Measurements from ENCODE around the gene DNAI2. TPM values are rescaled to one million over a fixed set of nuclear protein-coding genes. Genes with fewer than 3 reads are reported as not detected.

The DNAI2 gene
- total RNA-seq, 6 donors from 2014 or later, result 0.29 to 16.1 (median 3.7) TPM

- TF ChIP-seq, protein P1, sequence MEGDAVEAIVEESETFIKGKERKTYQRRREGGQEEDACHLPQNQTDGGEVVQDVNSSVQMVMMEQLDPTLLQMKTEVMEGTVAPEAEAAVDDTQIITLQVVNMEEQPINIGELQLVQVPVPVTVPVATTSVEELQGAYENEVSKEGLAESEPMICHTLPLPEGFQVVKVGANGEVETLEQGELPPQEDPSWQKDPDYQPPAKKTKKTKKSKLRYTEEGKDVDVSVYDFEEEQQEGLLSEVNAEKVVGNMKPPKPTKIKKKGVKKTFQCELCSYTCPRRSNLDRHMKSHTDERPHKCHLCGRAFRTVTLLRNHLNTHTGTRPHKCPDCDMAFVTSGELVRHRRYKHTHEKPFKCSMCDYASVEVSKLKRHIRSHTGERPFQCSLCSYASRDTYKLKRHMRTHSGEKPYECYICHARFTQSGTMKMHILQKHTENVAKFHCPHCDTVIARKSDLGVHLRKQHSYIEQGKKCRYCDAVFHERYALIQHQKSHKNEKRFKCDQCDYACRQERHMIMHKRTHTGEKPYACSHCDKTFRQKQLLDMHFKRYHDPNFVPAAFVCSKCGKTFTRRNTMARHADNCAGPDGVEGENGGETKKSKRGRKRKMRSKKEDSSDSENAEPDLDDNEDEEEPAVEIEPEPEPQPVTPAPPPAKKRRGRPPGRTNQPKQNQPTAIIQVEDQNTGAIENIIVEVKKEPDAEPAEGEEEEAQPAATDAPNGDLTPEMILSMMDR (IDR thresholded peaks at IDR 0.05), result no peak
- TF ChIP-seq POLR2A (IDR thresholded peaks at IDR 0.05) (no peak), POLR2AphosphoS5 (IDR thresholded peaks at IDR 0.05) (no peak)
- H3K27ac ChIP-seq, result no peak overlapping the region
- WGBS, 2 donors, result 89 to 94% methylated on average over 3 of the region's 3 CpGs
- ATAC-seq (ENCODE audit: low FRiP score in 2 of 2), result no peak
- H3K27me3 ChIP-seq, result peaks cover 0 to 10% (median 4%) of the 10 kb centered on the region in 4 donors
- H3K9me3 ChIP-seq, result no peaks in the 10 kb centered on the region
- H3K36me3 ChIP-seq, result no peaks in the 10 kb centered on the region
- DNase-seq, result no peak
- H3K4me3 ChIP-seq, result no peak overlapping the region
- peaks cover 15 to 21% (median 15%) of the 10 kb centered on the region in 4 donors for H3K4me1 ChIP-seq
Measured at GRCh38 chr17:74328487-74328886, 54.5 kb downstream of the DNAI2 start.

GRCh38 chr17:74329378-74329777 lies 55.3 kb downstream of the DNAI2 start:
- no peak for ATAC-seq (ENCODE audit: low FRiP score in 2 of 2)
- Histone ChIP-seq H3K4me3 (no peak overlapping the region), H3K36me3 (no peaks in the 10 kb centered on the region), H3K9me3 (no peaks in the 10 kb centered on the region), H3K27ac (no peak overlapping the region), H3K4me1 (peaks cover 15 to 21% (median 15%) of the 10 kb centered on the region in 4 donors), H3K27me3 (peaks cover 0 to 10% (median 4%) of the 10 kb centered on the region in 4 donors)
- TF ChIP-seq, protein P1 (IDR thresholded peaks at IDR 0.05), result no peak
- TF ChIP-seq POLR2AphosphoS5 (IDR thresholded peaks at IDR 0.05) (no peak), POLR2A (IDR thresholded peaks at IDR 0.05) (no peak), EP300 (IDR thresholded peaks at IDR 0.05) (no peak)
- WGBS, 2 donors, result 67 to 69% methylated on average over 3 of the region's 3 CpGs
- DNase-seq, result no peak

- H3K27me3 ChIP-seq, result peaks cover 0 to 10% (median 4%) of the 10 kb centered on the region in 4 donors
- no peaks in the 10 kb centered on the region for H3K9me3 ChIP-seq
- ATAC-seq (ENCODE audit: low FRiP score in 2 of 2), result no peak
- no peaks in the 10 kb centered on the region for H3K36me3 ChIP-seq
- TF ChIP-seq POLR2AphosphoS5 (IDR thresholded peaks at IDR 0.05) (no peak), EP300 (IDR thresholded peaks at IDR 0.05) (no peak), POLR2A (IDR thresholded peaks at IDR 0.05) (no peak)
- TF ChIP-seq, protein P1 (IDR thresholded peaks at IDR 0.05), result no peak
- peaks cover 13 to 14% (median 14%) of the 10 kb centered on the region in 4 donors for H3K4me1 ChIP-seq
- 72% methylated on average over 7 of the region's 8 CpGs; no CpG with 5 or more reads in 1 of the 2 donors for WGBS, 2 donors
- H3K27ac ChIP-seq, result no peak overlapping the region
- no peak overlapping the region for H3K4me3 ChIP-seq
- DNase-seq, result no peak
Measured at GRCh38 chr17:74330446-74330845, 56.4 kb downstream of the DNAI2 start.

GRCh38 chr17:74332017-74332650 lies 58.1 kb downstream of the DNAI2 start:
- DNase-seq, result no peak

More at GRCh38 chr17:74332017-74332650, 58.1 kb downstream of the DNAI2 start:
- Histone ChIP-seq H3K36me3 (no peaks in the 10 kb centered on the region), H3K4me1 (no peaks in the 10 kb centered on the region), H3K9me3 (no peaks in the 10 kb centered on the region), H3K4me3 (no peak overlapping the region), H3K27me3 (no peaks in the 10 kb centered on the region), H3K27ac (no peak overlapping the region)
- WGBS, 2 donors, result 66 to 69% methylated on average over 6 to 7 of the region's 7 CpGs
- TF ChIP-seq, protein P1 (IDR thresholded peaks at IDR 0.05), result no peak
- no peak for TF ChIP-seq POLR2AphosphoS5 (IDR thresholded peaks at IDR 0.05)
- no peak for TF ChIP-seq POLR2A (IDR thresholded peaks at IDR 0.05)
- TF ChIP-seq EP300 (IDR thresholded peaks at IDR 0.05), result no peak
- ATAC-seq (ENCODE audit: low FRiP score in 2 of 2), result no peak

Measured in upper lobe of left lung (tissue), 6 donors.